GM18867 (cell line): ENCODE results near the gene DEPDC7.
"Not testable (repeated sequence)": the region's sequence is repeated elsewhere in the genome, so short reads cannot be mapped to it uniquely, and the experiment has no call there.

Source experiments
- ATAC-seq: cut with Tn5 transposase; IDR thresholded peaks from one replicate; pipeline ENCODE4 v1.9.1; 2021; ENCODE audit warnings: mild to moderate bottlenecking, moderate library complexity; ENCODE audit not compliant: unreplicated experiment

Gene DEPDC7

DNA sequence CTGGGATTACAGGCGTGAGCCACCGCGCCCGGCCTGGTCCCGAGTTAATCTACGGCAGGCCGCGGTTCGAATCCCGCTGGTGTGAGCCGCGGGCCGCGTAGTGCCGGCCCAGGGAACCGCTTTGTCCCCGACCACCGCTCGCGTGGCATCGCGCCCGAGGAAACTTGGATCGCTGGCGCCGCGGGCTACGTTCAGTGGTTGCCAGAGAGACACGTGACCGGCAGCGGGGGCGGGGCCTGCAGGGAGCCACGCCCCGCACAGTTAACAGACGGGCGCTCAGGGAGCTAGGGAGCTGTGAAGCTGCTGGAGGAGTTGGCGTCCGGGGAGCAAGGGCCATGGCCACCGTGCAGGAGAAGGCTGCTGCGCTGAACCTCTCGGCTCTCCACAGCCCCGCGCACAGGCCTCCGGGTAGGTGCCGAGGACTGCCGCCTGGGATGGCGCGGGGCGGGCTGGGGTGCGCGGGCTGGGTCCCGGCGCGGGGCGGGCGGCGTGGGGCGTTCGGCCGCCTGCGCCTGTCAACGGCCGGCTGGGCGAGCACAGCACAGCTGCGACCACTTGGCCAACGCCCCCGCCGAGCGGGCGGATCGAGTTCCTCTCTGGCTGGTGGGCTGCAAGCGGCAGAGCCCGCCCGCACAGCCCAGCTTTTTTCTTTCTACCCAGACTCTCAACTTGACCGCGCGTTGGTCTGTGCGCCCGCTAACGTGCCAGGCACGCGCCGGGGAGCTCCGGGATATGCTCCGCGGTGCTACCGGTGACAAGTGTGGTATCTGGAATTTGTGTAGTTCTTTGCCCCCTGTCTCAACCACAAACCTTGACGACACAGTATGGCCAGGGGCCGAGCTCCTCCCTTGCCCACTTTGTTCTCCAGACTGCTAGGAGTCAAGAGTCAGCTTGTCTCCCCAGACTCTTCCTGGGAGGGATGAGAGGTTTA is at the start of gene DEPDC7:
Gene DEPDC7, plus strand, starts transcription at position 258 of the 931 bp plus-strand sequence. Its CDS starts 78 bp downstream, at position 336.
- peak; percentile 63 for ATAC-seq

DNA sequence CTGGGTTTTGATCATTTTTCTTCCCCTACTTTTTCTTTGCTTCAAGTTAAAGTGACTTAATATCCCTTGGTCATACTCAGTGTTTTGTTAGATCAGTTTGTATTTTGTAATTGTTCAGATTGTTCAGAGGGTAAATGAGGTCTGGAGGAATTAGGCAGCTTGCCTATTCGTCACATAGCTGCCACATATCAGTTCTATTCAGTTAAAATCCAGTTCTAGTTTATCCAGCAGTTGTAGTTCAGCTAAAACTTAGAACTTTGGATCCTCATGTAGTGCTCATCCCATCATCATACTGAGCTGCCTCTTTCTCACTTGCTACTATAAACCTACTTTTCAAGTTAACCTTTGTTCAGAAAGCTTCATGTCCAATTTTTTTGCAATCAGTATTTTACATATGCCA is 47.1 kb upstream of the DEPDC7 start:
- ATAC-seq = no peak

DNA sequence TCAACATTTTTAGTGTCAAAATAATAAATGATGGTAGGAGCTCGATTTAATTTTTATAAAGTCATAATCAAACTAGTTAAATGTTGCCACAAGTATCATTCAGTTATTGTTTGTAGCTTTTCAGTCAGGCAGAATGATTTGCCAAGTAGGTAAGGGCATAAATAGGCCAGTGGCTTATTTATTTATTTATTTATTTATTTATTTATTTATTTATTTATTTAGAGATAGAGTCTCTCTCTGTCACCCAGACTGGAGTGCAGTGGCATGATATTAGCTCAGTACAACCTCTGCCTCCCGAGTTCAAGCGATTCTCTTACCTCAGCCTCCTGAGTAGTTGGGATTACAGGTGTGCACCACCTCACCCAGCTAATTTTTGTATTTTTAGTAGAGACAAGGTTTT is 43.4 kb upstream of the DEPDC7 start:
- not testable (repeated sequence) for ATAC-seq

DNA sequence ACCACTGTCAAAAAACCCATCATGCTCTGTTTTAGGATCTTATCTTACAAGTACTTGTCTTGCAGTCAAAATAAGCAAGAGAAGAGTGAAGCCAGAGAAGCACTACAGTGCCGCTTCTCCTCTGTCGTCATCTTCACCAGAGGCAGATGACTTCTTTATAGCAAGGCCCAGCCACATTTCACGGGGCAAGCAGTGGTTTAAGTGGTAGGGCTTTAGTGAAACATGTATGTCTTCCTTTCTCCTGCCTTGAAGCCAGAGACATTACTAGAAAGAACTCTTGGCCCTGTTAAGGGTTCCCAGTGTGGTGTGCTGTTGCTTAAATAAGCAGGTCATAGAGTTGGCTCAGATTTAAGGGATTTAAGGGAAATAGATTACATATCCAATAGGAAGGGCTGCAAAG is 42.9 kb upstream of the DEPDC7 start:
- no peak for ATAC-seq

DNA sequence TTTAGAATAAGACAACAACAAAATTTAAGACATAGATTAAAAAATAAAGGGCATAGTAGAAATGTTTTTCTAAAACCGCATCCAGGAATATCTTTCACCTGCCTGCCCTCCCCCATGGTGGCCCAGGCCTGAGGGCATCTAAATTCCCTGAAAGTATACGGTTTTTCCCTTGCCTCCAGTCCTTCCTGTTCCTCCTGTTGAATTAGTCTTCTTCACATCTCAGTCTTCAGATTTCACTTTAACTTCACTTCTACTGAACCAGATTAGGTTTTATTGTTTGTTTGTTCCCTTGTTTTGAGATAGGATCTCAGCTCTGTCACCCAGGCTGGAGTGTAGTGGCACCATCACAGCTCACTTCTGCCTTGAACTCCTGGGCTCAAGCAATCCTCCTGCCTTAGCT is 33.1 kb upstream of the DEPDC7 start:
- no peak for ATAC-seq

DNA sequence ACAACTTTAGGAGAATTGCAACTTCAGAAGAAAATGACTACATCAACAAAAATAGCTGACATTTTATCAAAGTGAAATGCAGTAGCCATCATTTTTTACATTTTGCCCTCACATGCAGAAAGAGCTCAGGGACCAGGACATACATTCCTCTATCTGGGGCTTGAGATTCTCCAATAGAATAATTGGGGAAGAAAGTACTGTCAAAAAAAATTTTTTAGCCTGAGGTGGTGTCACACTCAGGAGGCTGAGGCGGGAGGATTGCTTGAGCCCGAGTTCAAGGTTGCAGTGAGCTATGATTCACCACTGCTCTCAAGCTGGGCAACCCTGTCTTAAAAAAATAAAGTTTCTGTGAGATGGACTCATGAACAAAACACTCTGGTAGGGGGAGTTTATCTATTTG is 32.2 kb upstream of the DEPDC7 start:
- ATAC-seq = no peak

DNA sequence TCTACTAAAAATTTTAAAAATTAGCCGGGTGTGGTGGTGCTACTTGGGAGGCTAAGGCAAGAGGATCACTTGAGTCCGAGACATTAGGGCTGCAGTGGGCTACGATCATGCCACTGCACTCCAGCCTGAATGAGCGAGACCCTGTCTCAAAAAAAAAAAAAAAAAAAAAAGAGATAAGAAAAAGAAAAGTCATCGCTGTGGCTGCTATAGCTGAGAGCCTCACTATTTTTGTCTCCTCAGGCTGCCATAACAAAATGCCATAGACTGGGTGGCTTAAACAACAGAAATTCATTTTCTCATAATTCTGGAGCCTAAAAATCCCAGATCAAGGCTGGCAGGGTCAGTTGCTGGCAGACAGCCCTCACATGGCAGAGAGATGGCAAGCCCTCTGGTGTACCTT is 30.1 kb upstream of the DEPDC7 start:
- no peak for ATAC-seq

DNA sequence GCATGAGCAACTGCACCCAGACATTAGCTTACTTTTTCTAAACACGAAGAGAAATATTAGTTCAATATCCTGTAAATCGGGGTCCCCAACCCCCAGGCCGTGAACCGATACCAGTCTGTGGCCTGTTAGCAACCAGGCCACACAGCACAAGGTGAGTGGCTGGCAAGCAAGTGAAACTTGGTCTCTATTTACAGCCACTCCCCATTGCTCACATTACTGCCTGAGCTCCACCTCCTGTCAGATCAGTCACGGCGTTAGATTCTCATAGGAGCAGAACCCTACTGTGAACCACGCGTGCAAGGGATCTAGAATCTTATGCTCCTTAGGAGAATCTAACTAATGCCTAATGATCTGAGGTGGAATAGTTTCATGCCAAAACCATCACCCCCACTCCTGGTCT is 27.8 kb upstream of the DEPDC7 start:
- no peak for ATAC-seq

DNA sequence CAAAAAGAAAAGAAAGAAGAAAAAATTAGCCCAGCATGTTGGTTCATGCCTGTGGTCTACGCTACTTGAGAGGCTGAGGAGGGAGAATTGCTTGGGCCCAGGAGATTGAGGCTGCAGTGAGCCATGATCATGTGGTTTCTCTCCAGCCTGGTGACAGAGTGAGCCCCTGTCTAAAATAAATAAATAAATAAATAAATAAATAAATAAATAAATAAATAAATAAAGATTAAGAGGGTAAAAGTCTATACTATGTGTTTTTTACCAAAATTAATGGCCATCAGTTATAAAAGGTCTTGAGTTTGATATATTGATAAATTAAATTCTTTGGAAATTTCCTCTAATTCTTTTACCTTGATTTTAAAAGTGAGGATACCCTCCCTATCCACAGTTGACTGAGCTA is 25.2 kb upstream of the DEPDC7 start:
- ATAC-seq = no peak

DNA sequence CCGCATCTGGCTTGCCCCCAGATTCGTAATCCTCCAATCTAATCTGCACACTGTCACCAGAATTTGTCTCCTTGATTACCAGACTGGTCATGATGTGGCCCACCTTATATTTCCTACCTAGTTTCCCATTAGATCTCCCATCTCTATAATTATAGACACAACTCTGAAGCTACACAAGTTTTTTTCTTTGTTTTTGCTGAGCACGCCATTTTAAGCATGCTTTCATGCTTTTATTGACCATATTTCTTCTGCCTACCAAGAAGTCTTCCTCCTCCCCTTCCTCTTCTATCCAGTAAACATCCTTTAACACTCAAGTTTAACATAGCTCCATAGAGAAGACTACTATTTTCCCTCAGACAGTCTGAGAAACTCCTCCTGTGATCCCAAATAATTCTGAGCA is 24.3 kb upstream of the DEPDC7 start:
- ATAC-seq = no peak

DNA sequence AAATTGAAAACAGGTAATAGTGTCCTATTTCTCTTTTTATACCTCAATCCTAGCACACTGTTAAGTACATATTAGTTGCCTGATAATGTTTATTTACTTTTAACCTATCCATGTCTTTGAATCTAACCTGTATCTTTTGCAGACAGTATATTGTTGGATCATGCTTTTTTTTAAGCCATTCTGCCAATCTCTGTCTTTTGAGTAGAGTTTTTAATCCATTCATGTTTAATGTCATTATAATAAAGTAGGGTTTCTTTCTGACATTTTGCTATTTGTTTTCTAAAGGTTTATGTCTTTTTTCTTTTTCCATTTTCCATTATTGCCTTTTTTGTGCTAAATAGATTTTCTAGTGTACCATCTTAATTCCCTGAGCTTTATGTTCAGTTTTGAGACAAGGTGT is 23.8 kb upstream of the DEPDC7 start:
- ATAC-seq = no peak

DNA sequence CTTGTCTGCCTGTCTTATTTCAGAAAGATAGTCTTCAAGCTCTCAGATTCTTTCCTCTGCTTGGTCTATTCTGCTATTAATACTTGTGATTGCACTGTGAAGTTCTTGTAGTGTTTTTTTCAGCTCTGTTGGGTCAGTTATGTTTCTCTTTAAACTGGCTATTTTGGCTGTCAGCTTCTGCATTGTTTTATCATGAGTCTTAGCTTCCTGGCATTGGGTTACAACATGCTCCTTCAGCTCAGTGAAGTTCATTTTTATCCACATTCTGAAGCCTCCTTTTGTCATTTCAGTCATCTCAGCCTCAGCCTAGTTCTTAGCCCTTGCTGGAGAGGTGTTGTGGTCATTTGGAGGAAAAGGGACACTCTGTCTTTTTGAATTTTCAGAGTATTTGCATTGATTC is 15.5 kb upstream of the DEPDC7 start:
- no peak for ATAC-seq

DNA sequence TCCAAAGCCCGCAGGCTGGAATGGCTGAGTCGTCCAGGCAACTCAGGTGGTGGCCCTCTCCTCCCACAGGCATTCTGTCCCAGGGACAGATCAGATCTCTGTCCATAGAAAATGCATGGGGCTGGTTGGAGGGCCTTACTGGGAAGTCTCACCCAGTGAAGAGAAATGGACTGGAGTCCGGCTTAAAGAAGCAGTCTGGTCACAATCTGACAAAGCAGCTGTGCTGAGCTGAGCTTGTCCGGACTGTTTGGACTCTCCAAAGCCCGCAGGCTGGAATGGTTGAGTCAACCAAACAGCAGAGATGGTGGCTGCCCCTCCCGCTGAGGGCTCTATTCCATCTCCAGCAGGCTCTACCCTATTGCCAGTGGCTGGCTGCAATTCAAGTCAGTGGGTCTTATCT is 14.4 kb upstream of the DEPDC7 start:
- ATAC-seq = no peak

DNA sequence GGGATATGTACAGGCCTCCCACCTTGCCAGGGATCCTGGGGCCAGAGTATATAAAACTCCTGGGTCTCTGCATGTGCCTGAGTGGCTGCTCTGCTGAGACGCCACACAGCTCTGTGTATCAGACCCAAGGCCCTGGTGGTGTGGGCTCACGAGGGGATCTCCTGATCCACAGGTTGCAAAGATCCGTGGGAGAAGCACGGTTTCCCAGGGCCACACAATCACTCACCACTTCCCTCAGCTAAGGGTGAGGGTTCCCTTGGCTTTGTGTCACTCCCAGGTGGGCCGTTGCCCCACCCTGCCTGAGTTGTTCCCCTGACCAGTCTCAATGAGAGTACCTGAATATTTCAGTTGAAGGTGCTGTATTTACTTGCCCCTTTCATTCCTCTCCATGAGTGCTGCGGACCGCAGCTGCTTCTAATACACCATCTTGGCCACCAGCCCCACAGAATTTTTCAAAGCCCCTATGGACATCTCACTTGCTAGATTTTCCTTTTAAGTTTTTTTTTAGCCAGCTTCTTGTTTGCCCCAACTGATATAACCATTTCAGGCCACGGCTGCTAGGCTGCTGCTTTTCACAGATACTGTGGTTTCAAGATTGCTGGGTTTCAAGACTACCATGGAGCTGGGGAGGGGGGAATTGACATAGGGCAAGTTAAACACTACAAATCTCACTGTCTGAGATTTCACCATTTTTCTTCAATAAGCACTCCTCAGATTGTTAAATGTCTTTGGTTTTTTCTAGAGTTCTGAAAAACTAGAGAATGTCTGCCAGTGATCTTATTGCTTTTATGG is 13.7 kb upstream of the DEPDC7 start:
- ATAC-seq = no peak

DNA sequence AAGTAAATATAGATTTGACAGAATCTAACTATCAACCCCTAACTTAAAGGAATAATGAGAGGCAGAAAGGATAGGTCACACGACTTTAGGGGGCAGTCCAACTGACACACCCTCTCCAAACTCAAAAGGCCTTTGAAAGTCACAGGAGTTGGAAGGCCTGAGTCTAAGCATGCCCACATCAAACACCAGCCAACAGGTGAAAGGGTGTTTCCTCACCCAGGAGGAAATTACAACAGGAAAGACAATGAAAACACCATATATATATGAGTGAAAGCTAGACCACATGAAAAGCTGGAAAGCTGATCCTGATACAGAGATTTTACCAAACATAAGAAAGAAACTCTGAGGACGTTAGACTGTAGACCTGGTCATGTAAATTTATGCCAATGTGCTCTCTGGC is 10.5 kb upstream of the DEPDC7 start:
- ATAC-seq = no peak

DNA sequence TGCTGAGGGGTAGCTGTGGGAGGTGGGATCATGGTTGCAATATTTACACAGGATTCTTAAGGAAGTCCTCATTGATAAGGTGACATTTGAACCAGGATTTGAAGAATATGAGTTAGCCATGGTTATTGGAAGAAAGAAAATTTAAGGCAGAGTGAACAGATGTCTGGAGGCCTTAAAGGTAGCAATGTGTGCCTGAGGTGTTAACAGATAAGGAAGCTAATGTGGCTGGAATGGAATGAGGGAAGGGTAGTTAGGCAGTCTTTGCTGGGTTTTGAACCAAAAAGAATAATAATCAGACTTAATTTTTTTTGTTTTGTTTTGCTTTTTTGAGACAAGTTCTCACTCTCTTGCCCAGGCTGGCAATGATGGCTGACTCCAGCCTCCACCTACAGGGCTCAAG is 9.7 kb upstream of the DEPDC7 start:
- no peak for ATAC-seq

DNA sequence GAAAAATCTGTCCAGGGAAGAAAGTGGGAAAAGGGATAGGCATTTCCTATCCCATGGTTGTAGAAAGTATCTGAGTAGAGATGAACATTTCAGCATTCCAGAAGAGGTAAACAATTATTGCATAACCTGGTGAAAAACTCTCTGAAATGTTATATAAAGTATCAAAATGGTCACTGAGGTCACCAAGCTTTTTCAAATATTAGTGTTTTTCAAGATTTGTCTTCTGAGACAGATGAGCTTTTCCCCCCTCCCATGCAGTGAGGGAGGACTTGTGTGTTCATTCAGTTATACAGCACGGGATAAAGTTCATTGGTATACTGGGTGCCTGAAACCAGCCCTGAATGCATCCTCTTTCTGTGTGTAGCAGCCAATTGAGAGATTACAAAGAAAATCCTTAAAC is 1.9 kb upstream of the DEPDC7 start:
- no peak for ATAC-seq

DNA sequence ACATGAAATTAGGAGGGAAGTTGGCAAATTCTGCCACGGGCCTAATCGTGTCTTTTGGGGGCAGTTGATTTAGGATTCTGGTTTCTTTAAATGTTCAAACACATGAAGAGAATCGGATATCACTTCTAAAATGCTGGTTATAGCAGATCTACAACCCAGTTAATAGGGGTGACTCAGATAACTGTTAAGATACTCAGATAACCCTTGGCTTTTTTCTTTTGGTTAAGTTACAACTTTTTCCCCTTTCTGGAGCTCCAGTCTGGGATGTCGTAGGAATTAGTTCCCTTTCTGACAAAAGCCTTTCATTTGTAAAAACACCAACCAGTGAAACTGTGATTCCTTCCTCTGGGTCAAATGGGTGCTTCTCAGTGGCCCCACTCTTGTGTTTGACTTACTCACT is 976 bp downstream of the DEPDC7 start:
- ATAC-seq = no peak

DNA sequence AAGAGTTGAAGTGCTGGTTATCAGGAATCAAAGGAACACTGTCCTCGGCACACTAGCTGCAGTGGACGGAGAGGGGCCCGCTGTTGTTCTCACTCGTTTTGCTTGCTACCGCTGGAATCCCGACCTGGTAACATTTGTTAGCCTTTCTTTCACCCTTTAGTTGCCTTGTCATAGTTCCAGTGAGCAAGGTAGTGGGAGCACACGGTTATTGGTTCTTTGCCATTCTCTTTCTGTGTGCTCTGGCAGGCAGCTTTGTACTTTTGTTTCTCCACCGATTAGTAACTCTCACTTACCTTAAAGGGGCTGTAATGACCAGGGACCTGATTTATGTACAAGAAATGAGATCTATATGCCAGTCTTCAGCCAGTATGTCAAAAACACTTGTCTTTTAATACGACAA is 1.8 kb downstream of the DEPDC7 start:
- ATAC-seq = no peak

DNA sequence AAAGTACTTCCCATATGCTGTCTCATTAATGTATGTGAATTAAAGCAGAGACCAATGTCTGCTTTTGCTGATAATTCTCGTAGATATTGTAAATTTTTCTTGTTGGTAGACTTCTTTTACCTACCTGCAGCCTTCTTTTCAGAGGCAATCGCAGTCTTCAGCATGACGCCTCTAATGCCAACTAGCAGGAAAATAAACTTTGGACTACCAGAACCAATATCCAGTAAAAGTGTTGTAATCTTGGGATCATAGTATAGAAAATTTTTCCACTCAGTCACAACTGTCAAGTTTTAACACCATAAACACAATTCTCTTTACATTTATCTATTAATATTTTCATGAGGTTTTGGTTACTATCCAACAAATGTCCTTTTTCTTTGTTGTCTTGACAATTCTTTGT is 2.3 kb downstream of the DEPDC7 start:
- no peak for ATAC-seq

DNA sequence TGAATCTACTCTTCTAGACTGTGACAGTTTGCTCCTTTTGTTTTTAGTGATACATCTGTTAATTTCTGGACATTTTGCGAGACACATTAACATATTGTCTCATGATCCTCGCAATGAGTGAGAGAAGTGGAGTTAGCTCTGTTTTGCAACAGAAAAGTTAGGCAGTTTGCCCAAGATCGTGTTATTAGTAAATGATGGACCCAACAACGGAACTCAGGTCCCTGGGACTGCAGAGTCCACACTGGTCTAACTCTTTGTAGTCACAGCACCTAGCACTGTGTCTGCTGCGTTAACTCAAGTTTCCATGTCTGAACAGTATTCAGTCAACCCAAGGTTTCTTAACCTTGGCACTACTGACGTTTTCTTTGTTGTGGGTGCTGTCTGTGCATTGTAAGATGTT is 3.2 kb downstream of the DEPDC7 start:
- no peak for ATAC-seq

DNA sequence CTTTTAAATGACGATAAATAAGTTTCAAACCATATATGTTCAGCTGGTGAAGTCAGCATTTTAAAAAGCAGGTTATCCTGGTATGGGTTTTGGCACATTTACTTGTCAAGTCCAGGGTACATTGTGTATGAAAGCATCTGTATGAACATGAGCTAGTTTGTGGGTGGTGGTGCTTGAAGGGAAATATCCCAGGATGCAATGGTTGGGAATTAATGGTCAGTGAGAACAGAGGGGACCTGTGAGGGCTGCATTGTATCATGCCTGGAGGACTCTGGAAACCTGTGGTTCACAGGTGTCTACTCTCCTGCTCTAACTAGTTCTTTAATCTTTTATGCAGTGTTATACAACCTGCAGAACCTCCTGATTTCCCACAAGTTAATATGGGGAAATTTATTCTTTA is 5.8 kb downstream of the DEPDC7 start:
- ATAC-seq = no peak
